ENCODE data around the gene PLEK2. TPM values are rescaled to one million over a fixed set of nuclear protein-coding genes. Genes with fewer than 3 reads are reported as not detected.

PLEK2 gene
- total and polyA plus RNA-seq, 2 of the 13 experiments (the other 11 are each of a cell fraction or from before 2014, with no cell fraction given): 0.26 to 1.5 TPM

DNA sequence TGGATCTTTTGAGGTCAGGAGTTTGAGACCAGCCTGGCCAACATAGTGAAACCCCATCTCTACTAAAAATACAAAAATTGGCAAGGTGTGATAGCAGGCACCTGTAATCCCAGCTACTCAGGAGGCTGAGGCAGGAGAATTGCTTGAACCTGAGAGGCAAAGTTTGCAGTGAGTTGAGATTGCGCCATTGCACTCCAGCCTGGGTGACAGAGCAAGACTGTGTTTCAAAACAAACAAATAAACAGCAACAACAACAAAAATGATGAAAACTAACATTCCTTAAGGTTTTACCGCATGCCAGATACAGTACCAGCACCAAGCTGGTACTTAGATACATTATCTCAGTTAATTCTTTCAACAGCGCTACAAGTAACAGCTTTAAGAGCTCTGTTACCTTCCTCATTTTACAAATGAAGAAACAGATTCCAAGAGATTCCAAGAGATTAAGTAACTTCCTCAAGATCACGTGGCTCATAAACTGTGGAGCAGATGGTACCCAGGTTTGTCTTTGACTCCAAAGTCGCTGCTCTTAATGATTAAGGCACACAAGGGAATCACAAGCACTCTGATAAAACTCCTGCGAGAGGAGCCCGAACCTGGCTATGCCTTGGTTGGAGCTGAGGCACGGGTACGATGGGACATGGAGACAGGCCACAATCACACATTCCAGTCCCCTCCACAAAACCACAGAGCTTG, 17.7 kb upstream of the PLEK2 start:
- in situ Hi-C loops (cut with HindIII; ENCODE audit: extremely low pct_ligation_motif_present, low pct_unique_long_range_greater_than_20kb): no loop called here
- Histone ChIP-seq H4K20me1 (ENCODE audit: insufficient read depth, low read length) (no peaks in the 10 kb centered on the region), H3K4me2 (ENCODE audit: low read depth, low read length) (no peak overlapping the region), H2AFZ (ENCODE audit: low read length) (no peak overlapping the region), H3K4me3 (replicated peaks in 1 of 3; ENCODE audit: insufficient read depth in 1 of 3, low read depth in 2 of 3, low read length in 3 of 3) (no peak overlapping the region), H3K79me2 (ENCODE audit: insufficient read depth, low read length) (no peaks in the 10 kb centered on the region), H3K9me3 (ENCODE audit: low read length) (no peaks in the 10 kb centered on the region), H3K36me3 (replicated peaks in 1 of 2; ENCODE audit: control insufficient read depth in 1 of 2, insufficient read depth in 2 of 2, low read length in 2 of 2) (no peaks in the 10 kb centered on the region), H3K4me1 (ENCODE audit: insufficient read depth, low read length) (peaks cover 32% of the 10 kb centered on the region), H3K27me3 (ENCODE audit: control insufficient read depth in 1 of 2, insufficient read depth in 2 of 2, low read length in 2 of 2) (peaks cover 0 to 19% of the 10 kb centered on the region in 2 experiments; a peak in 3 of 5 replicates), H3K27ac (ENCODE audit: extremely low read length, insufficient read depth, low read length) (no peak overlapping the region), H3K9ac (ENCODE audit: insufficient read depth, low read depth, low read length) (no peak overlapping the region)
- no TSS peak for BruUV-seq (replicated peaks)
- intact Hi-C loops (cut with micrococcal nuclease; ENCODE audit: unreplicated experiment): loop anchor here (5.0 to 10.0 kb wide), 3 partner anchors 98 to 275 kb away; partner anchors contain the start of gene RDH12
- TF ChIP-seq ZNF235 (CRISPR knock-in tag; IDR thresholded peaks at IDR 0.05; ENCODE audit: borderline replicate concordance): no peak
- no peak for TF ChIP-seq CENPT (CRISPR knock-in tag; IDR thresholded peaks at IDR 0.05; ENCODE audit: low read depth)
- no peak for TF ChIP-seq KMT2B (CRISPR knock-in tag; IDR thresholded peaks at IDR 0.05)
- TF ChIP-seq GZF1 (CRISPR knock-in tag; IDR thresholded peaks at IDR 0.05): no peak
- TF ChIP-seq, protein P1, sequence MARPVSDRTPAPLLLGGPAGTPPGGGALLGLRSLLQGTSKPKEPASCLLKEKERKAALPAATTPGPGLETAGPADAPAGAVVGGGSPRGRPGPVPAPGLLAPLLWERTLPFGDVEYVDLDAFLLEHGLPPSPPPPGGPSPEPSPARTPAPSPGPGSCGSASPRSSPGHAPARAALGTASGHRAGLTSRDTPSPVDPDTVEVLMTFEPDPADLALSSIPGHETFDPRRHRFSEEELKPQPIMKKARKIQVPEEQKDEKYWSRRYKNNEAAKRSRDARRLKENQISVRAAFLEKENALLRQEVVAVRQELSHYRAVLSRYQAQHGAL (CRISPR knock-in tag; IDR thresholded peaks at IDR 0.05; ENCODE audit: not compliant biosample characterization): no peak
- TF ChIP-seq ZNF446 (CRISPR knock-in tag; IDR thresholded peaks at IDR 0.05): no peak
- TF ChIP-seq ZSCAN9 (CRISPR knock-in tag; IDR thresholded peaks at IDR 0.05; ENCODE audit: borderline replicate concordance): no peak
- TF ChIP-seq KDM5A (IDR thresholded peaks at IDR 0.05; ENCODE audit: borderline replicate concordance, low read length): no peak
- TF ChIP-seq, protein P2, sequence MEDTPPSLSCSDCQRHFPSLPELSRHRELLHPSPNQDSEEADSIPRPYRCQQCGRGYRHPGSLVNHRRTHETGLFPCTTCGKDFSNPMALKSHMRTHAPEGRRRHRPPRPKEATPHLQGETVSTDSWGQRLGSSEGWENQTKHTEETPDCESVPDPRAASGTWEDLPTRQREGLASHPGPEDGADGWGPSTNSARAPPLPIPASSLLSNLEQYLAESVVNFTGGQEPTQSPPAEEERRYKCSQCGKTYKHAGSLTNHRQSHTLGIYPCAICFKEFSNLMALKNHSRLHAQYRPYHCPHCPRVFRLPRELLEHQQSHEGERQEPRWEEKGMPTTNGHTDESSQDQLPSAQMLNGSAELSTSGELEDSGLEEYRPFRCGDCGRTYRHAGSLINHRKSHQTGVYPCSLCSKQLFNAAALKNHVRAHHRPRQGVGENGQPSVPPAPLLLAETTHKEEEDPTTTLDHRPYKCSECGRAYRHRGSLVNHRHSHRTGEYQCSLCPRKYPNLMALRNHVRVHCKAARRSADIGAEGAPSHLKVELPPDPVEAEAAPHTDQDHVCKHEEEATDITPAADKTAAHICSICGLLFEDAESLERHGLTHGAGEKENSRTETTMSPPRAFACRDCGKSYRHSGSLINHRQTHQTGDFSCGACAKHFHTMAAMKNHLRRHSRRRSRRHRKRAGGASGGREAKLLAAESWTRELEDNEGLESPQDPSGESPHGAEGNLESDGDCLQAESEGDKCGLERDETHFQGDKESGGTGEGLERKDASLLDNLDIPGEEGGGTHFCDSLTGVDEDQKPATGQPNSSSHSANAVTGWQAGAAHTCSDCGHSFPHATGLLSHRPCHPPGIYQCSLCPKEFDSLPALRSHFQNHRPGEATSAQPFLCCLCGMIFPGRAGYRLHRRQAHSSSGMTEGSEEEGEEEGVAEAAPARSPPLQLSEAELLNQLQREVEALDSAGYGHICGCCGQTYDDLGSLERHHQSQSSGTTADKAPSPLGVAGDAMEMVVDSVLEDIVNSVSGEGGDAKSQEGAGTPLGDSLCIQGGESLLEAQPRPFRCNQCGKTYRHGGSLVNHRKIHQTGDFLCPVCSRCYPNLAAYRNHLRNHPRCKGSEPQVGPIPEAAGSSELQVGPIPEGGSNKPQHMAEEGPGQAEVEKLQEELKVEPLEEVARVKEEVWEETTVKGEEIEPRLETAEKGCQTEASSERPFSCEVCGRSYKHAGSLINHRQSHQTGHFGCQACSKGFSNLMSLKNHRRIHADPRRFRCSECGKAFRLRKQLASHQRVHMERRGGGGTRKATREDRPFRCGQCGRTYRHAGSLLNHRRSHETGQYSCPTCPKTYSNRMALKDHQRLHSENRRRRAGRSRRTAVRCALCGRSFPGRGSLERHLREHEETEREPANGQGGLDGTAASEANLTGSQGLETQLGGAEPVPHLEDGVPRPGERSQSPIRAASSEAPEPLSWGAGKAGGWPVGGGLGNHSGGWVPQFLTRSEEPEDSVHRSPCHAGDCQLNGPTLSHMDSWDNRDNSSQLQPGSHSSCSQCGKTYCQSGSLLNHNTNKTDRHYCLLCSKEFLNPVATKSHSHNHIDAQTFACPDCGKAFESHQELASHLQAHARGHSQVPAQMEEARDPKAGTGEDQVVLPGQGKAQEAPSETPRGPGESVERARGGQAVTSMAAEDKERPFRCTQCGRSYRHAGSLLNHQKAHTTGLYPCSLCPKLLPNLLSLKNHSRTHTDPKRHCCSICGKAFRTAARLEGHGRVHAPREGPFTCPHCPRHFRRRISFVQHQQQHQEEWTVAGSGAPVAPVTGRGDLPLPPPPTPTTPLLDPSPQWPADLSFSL (CRISPR knock-in tag; IDR thresholded peaks at IDR 0.05): no peak
- DNase-seq (ENCODE audit: low spot score) (no peak), FAIRE-seq (no peak), ATAC-seq (no peak)
- WGBS (ENCODE audit: low lambda C conversion rate): 21% methylated on average over 6 of the region's 9 CpGs
- POLR2A ChIA-PET: no interaction called here
- CTCF ChIA-PET (ENCODE audit: low intra/inter-chr PET ratio, low total read pairs): no interaction called here
